ENCODE measurements around the gene RFC1. TPM values are rescaled to one million over a fixed set of nuclear protein-coding genes. Genes with fewer than 3 reads are reported as not detected.

RFC1 gene
- total RNA-seq, 3 donors from 2014 or later: 24.2 to 47.3 (median 29.5) TPM

DNA sequence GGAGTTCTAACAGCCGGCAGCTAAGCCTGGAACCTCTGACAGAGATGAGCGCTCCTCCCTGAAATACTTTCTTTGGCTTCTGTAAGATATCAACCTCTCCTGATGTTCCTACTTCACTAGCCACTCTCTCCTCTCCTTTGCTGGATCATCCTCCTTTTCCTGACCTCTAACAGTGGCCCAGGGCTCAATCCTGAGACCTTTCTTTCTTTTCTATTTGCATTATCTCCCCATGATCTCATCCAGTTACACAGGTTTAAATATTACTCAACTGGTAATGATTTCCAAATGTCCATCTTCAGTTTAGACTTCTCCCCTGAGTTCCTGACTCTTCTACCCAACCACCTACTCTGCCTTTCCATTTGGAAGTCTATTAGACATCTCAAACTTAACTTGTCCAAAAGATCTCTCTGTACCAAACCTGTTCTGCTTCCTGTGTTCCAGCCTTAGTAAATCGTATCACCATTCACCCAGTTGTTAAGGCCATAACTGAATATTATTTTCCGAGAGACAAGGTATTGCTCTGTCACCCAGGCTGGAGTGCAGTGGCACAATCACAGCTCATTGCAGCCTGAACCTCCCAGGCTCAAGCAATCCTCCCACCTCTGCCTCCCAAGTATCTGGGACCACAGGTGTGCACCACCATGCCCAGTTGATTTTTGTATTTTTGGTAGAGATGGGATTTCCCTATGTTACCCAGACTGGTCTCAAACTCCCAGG, 41.1 kb downstream of the RFC1 start:
- intact Hi-C loops (cut with DNase I, micrococcal nuclease): no loop called here
- H3K36me3 ChIP-seq (ENCODE audit: low read depth): no peaks in the 10 kb centered on the region
- no peaks in the 10 kb centered on the region for H3K9me3 ChIP-seq
- TF ChIP-seq, protein P1, sequence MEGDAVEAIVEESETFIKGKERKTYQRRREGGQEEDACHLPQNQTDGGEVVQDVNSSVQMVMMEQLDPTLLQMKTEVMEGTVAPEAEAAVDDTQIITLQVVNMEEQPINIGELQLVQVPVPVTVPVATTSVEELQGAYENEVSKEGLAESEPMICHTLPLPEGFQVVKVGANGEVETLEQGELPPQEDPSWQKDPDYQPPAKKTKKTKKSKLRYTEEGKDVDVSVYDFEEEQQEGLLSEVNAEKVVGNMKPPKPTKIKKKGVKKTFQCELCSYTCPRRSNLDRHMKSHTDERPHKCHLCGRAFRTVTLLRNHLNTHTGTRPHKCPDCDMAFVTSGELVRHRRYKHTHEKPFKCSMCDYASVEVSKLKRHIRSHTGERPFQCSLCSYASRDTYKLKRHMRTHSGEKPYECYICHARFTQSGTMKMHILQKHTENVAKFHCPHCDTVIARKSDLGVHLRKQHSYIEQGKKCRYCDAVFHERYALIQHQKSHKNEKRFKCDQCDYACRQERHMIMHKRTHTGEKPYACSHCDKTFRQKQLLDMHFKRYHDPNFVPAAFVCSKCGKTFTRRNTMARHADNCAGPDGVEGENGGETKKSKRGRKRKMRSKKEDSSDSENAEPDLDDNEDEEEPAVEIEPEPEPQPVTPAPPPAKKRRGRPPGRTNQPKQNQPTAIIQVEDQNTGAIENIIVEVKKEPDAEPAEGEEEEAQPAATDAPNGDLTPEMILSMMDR (IDR thresholded peaks at IDR 0.05): no peak
- no peak overlapping the region for H3K4me3 ChIP-seq
- no peak for ATAC-seq
- no peaks in the 10 kb centered on the region for H3K4me1 ChIP-seq (ENCODE audit: low read depth)
- DNase-seq: no peak

DNA sequence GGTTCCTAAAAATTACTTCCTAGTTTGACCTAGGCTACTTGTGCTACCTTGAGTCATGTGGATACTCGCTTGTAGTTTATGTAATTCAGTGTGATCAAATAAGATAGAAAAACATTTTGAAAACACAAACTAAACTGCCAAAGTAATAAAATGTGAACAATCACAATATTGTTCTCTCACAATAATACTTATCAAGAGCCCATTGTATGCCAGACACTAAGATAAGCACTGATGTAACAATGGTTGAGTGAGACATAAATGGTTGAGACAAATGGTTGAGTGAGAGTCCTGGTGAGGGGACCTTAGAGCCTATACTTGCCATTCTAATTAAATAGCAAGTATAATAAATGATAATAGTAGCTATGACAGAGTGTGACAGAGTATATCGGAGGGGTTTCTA, 41.7 kb downstream of the RFC1 start:
- Histone ChIP-seq H3K9me3 (no peaks in the 10 kb centered on the region), H3K4me1 (ENCODE audit: low read depth) (no peaks in the 10 kb centered on the region), H3K4me3 (no peak overlapping the region), H3K36me3 (ENCODE audit: low read depth) (no peaks in the 10 kb centered on the region)
- no peak for DNase-seq
- ATAC-seq: peak; percentile 20
- TF ChIP-seq, protein P1 (IDR thresholded peaks at IDR 0.05): no peak
- intact Hi-C loops (cut with DNase I, micrococcal nuclease): no loop called here

DNA sequence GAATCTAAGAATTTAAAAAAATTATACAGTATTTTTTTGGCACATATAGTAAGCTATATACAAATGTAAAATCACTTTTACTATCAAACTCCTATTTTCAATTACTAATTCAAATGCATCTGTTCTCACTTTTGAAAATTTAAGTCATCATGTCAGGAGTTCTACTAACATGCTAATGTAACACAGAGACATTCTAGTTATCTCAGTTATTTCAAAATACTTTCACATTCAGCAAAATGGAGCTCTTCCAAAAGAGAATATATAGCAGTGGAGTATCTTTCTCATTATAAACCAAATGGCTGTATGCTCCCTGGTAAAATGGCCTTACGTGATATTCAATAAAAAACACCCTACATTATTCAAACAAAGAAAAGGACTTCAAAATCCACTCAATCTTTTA, 42.3 kb downstream of the RFC1 start:
- H3K9me3 ChIP-seq: no peaks in the 10 kb centered on the region
- intact Hi-C loops (cut with DNase I, micrococcal nuclease): no loop called here
- no peak overlapping the region for H3K4me3 ChIP-seq
- H3K36me3 ChIP-seq (ENCODE audit: low read depth): no peaks in the 10 kb centered on the region
- ATAC-seq (no peak), DNase-seq (no peak)
- no peaks in the 10 kb centered on the region for H3K4me1 ChIP-seq (ENCODE audit: low read depth)
- TF ChIP-seq, protein P1 (IDR thresholded peaks at IDR 0.05): no peak

DNA sequence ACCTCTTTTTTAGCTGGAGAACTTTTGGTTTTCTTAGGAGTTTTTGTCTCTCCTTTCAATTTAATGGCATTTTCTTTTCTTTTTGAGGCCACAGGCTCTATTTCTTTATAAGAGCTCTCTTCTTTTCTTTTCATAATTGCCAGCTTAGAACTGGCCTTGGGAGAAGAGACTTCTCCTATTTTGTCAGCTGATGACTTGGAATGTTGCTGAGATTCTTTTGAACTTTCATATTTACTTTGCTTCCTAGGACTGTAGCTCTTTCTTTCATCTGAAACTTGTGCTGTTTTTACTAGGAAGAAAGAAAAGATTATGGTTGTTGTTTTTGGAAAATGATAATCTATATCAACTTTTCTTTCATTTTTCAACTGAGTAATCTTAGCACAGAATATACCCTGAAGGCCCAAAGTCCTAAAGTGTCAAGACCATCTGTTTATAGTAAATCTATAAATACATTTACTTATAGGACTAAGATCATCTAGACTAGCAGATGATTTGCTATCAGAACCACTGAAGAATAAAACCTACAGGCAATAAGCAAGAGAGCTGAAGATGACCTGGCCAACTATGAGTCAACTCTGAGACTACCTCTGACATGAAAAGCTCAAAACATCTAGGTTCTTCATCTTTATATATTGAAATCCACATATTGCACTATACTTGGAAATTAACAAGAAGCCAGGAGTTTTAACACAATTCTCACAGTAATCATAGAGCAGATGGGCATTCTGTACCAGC, 45.6 kb downstream of the RFC1 start:
- ATAC-seq (no peak), DNase-seq (no peak)
- TF ChIP-seq, protein P1 (IDR thresholded peaks at IDR 0.05): no peak
- Histone ChIP-seq H3K9me3 (no peaks in the 10 kb centered on the region), H3K36me3 (ENCODE audit: low read depth) (no peaks in the 10 kb centered on the region), H3K4me3 (no peak overlapping the region), H3K4me1 (ENCODE audit: low read depth) (no peaks in the 10 kb centered on the region)
- intact Hi-C loops (cut with DNase I, micrococcal nuclease): no loop called here

DNA sequence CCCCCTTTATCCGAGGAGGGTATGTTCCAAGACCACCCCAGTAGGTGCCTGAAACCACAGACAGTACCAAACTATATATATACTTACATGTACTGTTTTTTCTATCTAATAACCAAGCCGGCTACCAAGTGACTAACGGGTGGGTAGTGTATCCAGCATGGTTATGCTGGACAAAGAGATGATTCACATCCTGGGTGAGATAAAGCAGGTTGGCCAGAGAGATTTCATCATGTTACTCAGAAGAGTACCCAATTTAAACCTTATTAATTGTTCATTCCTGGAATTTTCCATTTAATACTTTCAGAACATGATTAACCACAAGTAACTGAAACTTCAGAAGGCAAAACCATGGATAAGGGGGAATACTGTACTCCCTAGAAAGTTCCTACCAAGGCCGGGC, 46.5 kb downstream of the RFC1 start:
- Histone ChIP-seq H3K4me3 (no peak overlapping the region), H3K4me1 (ENCODE audit: low read depth) (no peaks in the 10 kb centered on the region), H3K9me3 (no peaks in the 10 kb centered on the region), H3K36me3 (ENCODE audit: low read depth) (no peaks in the 10 kb centered on the region)
- TF ChIP-seq, protein P1 (IDR thresholded peaks at IDR 0.05): no peak
- intact Hi-C loops (cut with DNase I, micrococcal nuclease): no loop called here
- DNase-seq (no peak), ATAC-seq (no peak)

Data from mucosa of descending colon (tissue), 3 donors.